NCI-H226 (cell line): ENCODE data around the gene PLEKHA1.

Experiments used
- DNase-seq: peaks from one replicate; pipeline ENCODE4 v3.0.0-alpha.2; 2015

Gene PLEKHA1

GRCh38 chr10:122374237-122374858, at the start of gene PLEKHA1:
Gene PLEKHA1 (plus strand): TSS chr10:122374708. CDS start chr10:122393201, 18,493 bp downstream.
- peak; percentile 86 for DNase-seq

- DNase-seq = no peak
These were observed 49.3 kb upstream of the PLEKHA1 start for GRCh38 chr10:122325235-122325634.

DNA sequence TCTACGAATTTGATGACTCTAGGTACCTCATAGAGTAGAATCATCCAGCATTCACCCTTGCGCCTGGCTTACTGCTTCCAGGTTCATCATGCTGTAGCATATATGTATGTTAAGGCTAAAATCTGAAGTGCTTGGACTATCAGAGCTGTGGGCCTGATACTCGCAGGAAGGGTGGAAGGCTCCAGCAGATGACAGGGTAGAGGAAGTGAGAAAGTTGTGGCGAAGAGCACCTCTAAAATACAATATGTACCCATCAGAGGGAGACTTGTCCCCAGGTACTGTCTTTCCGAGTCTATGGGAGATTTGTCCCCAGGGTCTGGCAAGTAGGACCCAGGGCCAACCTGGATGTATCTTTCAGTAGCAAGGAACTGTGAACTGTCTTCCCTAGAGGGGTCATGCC, 48.1 kb upstream of the PLEKHA1 start:
- no peak for DNase-seq

DNA sequence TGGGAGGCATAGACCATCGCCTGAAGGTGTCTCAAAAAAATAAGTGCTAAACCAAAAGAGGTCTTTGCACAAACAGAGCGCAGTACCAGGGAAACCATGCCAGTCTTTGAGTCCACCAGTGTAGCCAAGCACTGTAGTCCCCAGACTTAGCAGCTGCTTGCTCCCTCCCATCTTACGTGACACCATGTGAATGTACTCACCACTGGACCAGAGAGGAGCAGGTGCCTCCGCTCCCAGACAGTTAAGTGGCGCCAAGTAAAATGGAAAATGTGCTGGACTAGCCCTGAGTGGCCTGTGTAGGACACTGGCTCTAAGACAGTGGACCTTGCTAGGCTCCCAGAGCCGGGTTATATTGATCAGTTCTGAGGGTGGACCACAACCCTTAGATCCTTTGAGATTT, 47.7 kb upstream of the PLEKHA1 start:
- no peak for DNase-seq

GRCh38 chr10:122327237-122328206, 47.0 kb upstream of the PLEKHA1 start:
- DNase-seq = no peak

- no peak for DNase-seq
These were observed 45.8 kb upstream of the PLEKHA1 start for GRCh38 chr10:122328676-122329075.

- DNase-seq = no peak
These were observed 45.1 kb upstream of the PLEKHA1 start for GRCh38 chr10:122329416-122329815.

DNA sequence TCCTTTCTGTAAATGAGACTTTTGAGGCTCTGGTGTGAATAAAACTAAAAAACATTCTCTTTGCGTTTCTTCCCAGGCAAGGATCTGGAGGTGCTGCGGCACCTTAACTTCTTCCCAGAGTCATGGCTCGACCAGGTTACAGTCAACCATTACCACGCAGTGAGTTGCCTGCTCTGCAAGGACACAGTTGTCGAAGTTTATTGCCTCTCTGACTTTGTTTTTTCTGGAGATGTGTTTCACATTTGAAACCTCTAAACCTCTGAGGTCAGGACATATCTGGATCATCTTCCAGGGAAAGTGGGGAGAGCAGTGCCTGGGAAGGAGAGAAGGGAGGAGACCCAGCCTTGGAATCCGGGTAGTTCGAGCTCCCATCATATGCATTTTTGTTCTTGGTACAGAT, 43.4 kb upstream of the PLEKHA1 start:
- no peak for DNase-seq

GRCh38 chr10:122331615-122332446, 42.7 kb upstream of the PLEKHA1 start:
- DNase-seq = no peak

DNA sequence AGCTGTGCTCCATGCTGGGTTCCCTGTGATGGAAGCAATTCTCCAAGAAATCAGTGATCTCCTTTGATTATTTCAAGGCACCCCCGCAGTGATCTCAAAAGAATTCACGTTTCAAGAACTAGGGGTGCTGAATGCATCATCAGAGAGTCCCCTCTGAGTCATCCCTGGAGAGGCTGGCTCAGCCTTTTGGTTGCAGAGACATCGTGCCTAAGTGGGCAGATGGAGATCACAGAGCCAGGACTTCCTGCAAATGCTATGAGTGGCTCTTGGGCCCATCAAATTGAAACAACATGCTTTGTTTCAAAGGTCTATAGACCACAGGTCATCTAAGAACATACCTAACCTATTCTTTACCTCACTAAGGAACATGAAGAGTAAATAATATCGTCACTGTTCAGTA, 41.5 kb upstream of the PLEKHA1 start:
- no peak for DNase-seq

DNA sequence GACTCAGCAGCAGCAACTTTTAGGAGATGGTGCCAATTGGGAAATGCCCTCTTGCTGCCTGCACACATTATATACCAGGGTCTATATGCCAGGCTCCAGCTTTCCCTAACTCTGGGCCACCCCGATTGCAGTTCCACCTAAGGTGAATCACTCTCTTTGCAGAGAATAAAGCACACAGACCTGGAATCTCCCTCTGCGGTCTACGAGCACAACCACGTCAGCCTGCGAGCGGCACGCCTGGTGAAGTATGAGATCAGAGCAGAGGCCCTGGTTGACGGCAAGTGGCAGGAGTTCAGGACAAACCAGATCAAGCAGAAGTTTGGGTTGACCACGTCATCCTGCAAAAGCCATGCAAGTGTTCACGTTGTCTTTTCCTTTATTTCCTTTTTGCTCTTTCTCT, 38.2 kb upstream of the PLEKHA1 start:
- DNase-seq = no peak

- DNase-seq = no peak
These were observed 37.5 kb upstream of the PLEKHA1 start for GRCh38 chr10:122336961-122337360.

DNA sequence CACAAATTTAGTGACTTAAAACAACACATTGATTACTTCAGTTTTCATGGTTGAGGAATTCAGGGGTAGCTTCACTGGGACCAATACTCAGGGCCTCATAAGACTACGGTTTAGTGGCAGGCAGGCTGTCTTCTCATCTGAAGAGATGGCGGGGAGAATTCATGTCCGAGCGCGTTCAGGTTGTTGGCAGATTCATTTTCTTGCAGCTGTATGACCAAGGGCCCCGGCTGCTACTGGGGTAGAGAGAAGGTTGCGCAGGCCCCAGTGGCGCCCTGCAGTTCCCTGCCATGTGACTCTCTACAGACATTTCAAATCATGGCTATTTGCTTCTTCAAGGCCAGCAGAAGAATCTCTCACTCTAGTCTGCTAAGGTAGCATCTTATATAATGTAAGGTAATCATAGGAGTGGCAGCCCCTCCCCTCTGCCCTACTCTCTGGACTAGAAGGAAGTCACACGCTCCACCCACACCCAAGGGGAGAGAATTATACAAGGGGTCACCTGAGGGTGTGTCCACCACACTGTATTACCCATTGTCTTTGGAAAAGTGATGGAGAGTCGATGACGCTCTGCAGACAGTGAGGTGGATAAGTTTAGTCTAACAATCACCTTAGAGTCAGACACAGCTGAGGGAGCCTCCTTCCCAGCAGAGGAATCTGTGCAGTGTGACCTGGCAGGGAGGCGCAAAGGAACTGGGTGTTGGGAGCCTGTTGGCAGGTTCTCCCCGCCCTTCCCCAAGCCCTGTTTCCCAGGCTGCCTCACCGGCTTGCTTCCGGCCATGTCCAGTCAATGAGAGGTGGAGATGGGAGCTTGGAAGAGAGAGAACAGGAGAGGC, 35.7 kb upstream of the PLEKHA1 start:
- no peak for DNase-seq

DNA sequence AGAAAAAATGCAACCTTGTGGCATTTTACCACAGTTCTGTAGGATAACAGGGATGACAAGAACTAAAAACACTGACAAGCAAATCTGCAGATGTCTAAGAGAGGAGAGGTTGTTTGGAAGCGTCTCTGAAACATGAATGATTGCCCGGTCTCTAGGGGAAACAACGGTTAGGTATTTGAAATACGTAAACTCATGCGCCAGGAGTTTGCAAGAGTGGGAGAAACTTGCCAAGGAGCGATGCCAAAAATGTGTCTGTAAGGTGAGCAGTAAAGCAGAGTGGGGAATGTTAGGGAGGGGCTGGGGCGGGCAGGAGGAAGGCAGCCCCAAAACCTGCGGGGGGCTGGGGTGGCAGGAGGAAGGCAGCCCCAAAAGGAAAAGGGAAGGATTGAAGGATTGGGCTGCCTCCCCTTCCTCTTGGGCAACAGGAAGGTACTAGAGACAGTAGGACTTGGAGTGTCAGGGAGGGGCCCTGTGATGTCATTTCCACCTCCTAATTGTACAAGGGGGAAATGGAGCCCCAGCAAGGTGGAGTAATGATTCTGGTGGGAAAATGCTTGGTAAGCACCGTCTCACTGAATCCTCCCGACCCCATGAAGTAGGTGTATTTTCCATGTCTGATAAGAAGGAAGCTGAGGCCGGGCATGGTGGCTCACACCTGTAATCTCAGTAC, 33.2 kb upstream of the PLEKHA1 start:
- peak; percentile 55 for DNase-seq

- no peak for DNase-seq
These were observed 32.0 kb upstream of the PLEKHA1 start for GRCh38 chr10:122342293-122343134.

DNA sequence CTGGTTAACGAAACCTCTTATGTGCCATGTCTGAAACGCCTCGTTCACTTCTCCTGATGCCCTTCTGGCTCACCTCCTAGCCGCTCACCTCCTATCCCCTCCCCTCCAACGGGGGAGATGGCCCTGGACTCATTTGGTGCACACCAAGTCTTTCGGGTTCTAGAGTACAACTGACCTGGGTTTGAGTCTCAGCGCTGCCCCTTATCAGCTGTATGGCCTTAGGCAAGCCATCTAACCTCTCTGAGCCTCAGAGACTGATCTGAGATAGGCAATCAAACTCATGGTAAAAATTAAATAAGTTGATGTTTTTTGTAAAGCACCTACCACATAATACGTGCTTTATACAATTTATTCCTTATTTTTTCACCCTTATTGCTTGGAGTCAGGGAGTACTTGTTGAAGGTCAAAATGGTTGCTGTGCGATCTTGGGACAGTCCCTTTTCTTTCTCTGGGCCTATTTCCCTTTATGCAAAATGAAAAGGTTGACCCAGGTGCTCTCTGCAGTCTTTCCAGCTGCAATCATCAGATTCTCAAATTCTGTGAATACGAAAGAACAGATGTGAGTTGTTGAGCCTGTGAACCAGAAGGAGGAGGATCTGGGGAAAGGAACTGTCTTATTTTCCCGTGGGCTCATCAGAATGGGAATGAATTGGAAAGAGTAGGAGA, 31.2 kb upstream of the PLEKHA1 start:
- no peak for DNase-seq

DNA sequence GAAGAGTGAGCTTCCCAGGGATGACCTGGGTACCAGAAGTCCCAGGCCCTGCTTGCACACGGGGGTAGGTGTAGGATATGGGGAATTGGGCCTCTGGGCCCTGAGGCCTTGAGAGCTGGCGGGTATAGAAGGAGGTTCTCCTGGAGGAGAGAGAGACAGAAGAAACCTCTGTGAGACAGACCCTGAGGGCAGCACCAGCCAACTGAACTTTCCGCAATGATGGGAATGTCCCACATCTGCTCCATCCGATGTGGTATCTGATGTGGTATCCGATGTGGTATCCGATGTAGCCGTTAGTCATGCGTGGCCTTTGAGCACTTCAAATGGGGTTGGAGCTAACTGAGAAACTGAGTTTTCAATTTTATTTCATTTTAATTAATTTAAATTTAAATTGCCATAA, 30.6 kb upstream of the PLEKHA1 start:
- DNase-seq = no peak

GRCh38 chr10:122344741-122345258, 29.7 kb upstream of the PLEKHA1 start:
- no peak for DNase-seq

GRCh38 chr10:122346326-122346950, 28.1 kb upstream of the PLEKHA1 start:
- DNase-seq = no peak
